ENCODE results near the gene CMKLR1.

- TF ChIP-seq CTCF (IDR thresholded peaks at IDR 0.05), result no peak
- TF ChIP-seq POLR2A (IDR thresholded peaks at IDR 0.05), result no peak
- TF ChIP-seq POLR2AphosphoS5 (IDR thresholded peaks at IDR 0.05), result no peak
- no peak for TF ChIP-seq EP300 (IDR thresholded peaks at IDR 0.05)
Measured at GRCh38 chr12:108260969-108261368, 78.1 kb downstream of the CMKLR1 start.

Measured in gastroesophageal sphincter (tissue), 3 donors.